Kidney epithelial cell (primary cell): Measurements from ENCODE around the gene YES1. TPM values are rescaled to one million over a fixed set of nuclear protein-coding genes. Genes with fewer than 3 reads are reported as not detected.

Source experiments
- DNase-seq: peaks from one replicate; pipeline ENCODE4 v3.0.0-alpha.2; 2010; ENCODE audit warnings: low read depth
- H3K27me3 ChIP-seq: 2 replicates; pipeline ENCODE4 v1.6.0; 2011; ENCODE audit warnings: low read length; ENCODE audit not compliant: control insufficient read depth, insufficient read depth
- H3K36me3 ChIP-seq: 2 replicates; pipeline ENCODE4 v1.5.1; 2011; ENCODE audit warnings: low read length; ENCODE audit not compliant: control insufficient read depth, insufficient read depth
- H3K4me3 ChIP-seq: 2 replicates; pipeline ENCODE4 v1.5.1; 2011; ENCODE audit warnings: low read depth, mild to moderate bottlenecking, control low read depth, low read length
- CTCF ChIP-seq: IDR thresholded peaks from 2 replicates; pipeline ENCODE4 v1.5.1; 2011; ENCODE audit warnings: mild to moderate bottlenecking, moderate library complexity, low read length, control low read depth, inconsistent platforms; ENCODE audit not compliant: insufficient read depth, poor library complexity, severe bottlenecking
- total RNA-seq: library from RNA; depleted of rRNA; stranded (reverse); fragments of >200 nt; gene quantifications from 2 replicates; pipeline ENCODE4 v1.2.3, GENCODE V29; 2015

Gene YES1
- total RNA-seq, 1 donor from 2014 or later = 135 TPM

GRCh38 chr18:820591-821165 is 8.6 kb upstream of the YES1 start:
- H3K36me3 ChIP-seq = no peaks in the 10 kb centered on the region
- no peak for DNase-seq
- no peaks in the 10 kb centered on the region for H3K27me3 ChIP-seq
- H3K4me3 ChIP-seq = no peak overlapping the region
- TF ChIP-seq CTCF = no peak

- TF ChIP-seq CTCF = no peak
- no peaks in the 10 kb centered on the region for H3K36me3 ChIP-seq
- no peaks in the 10 kb centered on the region for H3K27me3 ChIP-seq
- DNase-seq = no peak
- H3K4me3 ChIP-seq = no peak overlapping the region
Observed at GRCh38 chr18:816869-817268, 4.8 kb upstream of the YES1 start.

- Histone ChIP-seq H3K27me3 (no peaks in the 10 kb centered on the region), H3K4me3 (no peak overlapping the region), H3K36me3 (no peaks in the 10 kb centered on the region)
- no peak for TF ChIP-seq CTCF
- no peak for DNase-seq
Observed at GRCh38 chr18:816088-816653, 4.1 kb upstream of the YES1 start.

- Histone ChIP-seq H3K36me3 (no peaks in the 10 kb centered on the region), H3K27me3 (no peaks in the 10 kb centered on the region), H3K4me3 (no peak overlapping the region)
- no peak for DNase-seq
- TF ChIP-seq CTCF = no peak
Observed at GRCh38 chr18:815353-815752, 3.3 kb upstream of the YES1 start.

- H3K4me3 ChIP-seq = no peak overlapping the region
- no peak for TF ChIP-seq CTCF
- no peaks in the 10 kb centered on the region for H3K27me3 ChIP-seq
- no peaks in the 10 kb centered on the region for H3K36me3 ChIP-seq
- no peak for DNase-seq
Observed at GRCh38 chr18:814300-815084, 2.5 kb upstream of the YES1 start.
